ENCODE data around the gene SEMA5B. TPM values are rescaled to one million over a fixed set of nuclear protein-coding genes. Genes with fewer than 3 reads are reported as not detected.

Gene SEMA5B
- polyA plus RNA-seq, 1 donor from 2014 or later = 7.0 TPM

- Histone ChIP-seq H2AFZ (ENCODE audit: low read depth, low read length) (no peak overlapping the region), H4K20me1 (ENCODE audit: insufficient read depth) (no peaks in the 10 kb centered on the region), H3K27ac (ENCODE audit: low read length) (no peak overlapping the region), H3K27me3 (ENCODE audit: insufficient read depth, low read depth, low read length) (no peaks in the 10 kb centered on the region), H3K79me2 (replicated peaks; ENCODE audit: insufficient read depth, low read length) (no peaks in the 10 kb centered on the region), H3K9ac (ENCODE audit: low read length) (no peak overlapping the region), H3K9me3 (ENCODE audit: low read length) (no peaks in the 10 kb centered on the region), H3K36me3 (ENCODE audit: insufficient read depth, low read length) (no peaks in the 10 kb centered on the region), H3K4me3 (ENCODE audit: low read length) (no peak overlapping the region), H3F3A (ENCODE audit: insufficient read depth, low read length, poor library complexity, severe bottlenecking) (no peaks in the 10 kb centered on the region), H3K4me2 (ENCODE audit: low read length) (no peak overlapping the region), H3K9me2 (ENCODE audit: insufficient read depth, low read length) (no peaks in the 10 kb centered on the region)
- TF ChIP-seq MXI1 (conservative IDR thresholded peaks at IDR 0.05; ENCODE audit: poor library complexity, severe bottlenecking) = no peak
Observed at GRCh38 chr3:122938783-122939425, 88.7 kb downstream of the SEMA5B start.

- no peaks in the 10 kb centered on the region for H3K36me3 ChIP-seq (ENCODE audit: insufficient read depth, low read length)
Observed at GRCh38 chr3:122937745-122938144, 89.8 kb downstream of the SEMA5B start.

GRCh38 chr3:122936986-122937385, 90.6 kb downstream of the SEMA5B start:
- H3K27ac ChIP-seq (ENCODE audit: low read length) = no peak overlapping the region
- H4K20me1 ChIP-seq (ENCODE audit: insufficient read depth) = no peaks in the 10 kb centered on the region
- H3K9ac ChIP-seq (ENCODE audit: low read length) = no peak overlapping the region
- H3K27me3 ChIP-seq (ENCODE audit: insufficient read depth, low read depth, low read length) = no peaks in the 10 kb centered on the region
- no peaks in the 10 kb centered on the region for H3F3A ChIP-seq (ENCODE audit: insufficient read depth, low read length, poor library complexity, severe bottlenecking)
- no peak for TF ChIP-seq EP300 (conservative IDR thresholded peaks at IDR 0.05; ENCODE audit: poor library complexity, severe bottlenecking)
- TF ChIP-seq RAD21 (conservative IDR thresholded peaks at IDR 0.05) = no peak
- no peak for TF ChIP-seq EZH2 (IDR thresholded peaks at IDR 0.05; ENCODE audit: borderline replicate concordance, insufficient read depth, low read length, poor library complexity, severe bottlenecking)
- no peak overlapping the region for H3K4me2 ChIP-seq (ENCODE audit: low read length)
- H3K9me3 ChIP-seq (ENCODE audit: low read length) = no peaks in the 10 kb centered on the region
- no peaks in the 10 kb centered on the region for H3K36me3 ChIP-seq (ENCODE audit: insufficient read depth, low read length)
- H2AFZ ChIP-seq (ENCODE audit: low read depth, low read length) = no peak overlapping the region
- no peaks in the 10 kb centered on the region for H3K9me2 ChIP-seq (ENCODE audit: insufficient read depth, low read length)
- H3K4me3 ChIP-seq (ENCODE audit: low read length) = no peak overlapping the region
- no peaks in the 10 kb centered on the region for H3K79me2 ChIP-seq (replicated peaks; ENCODE audit: insufficient read depth, low read length)

More at GRCh38 chr3:122937745-122938144, 89.8 kb downstream of the SEMA5B start:
- H3K79me2 ChIP-seq (replicated peaks; ENCODE audit: insufficient read depth, low read length) = no peaks in the 10 kb centered on the region
- H3K9ac ChIP-seq (ENCODE audit: low read length) = no peak overlapping the region
- H3K9me2 ChIP-seq (ENCODE audit: insufficient read depth, low read length) = no peaks in the 10 kb centered on the region
- H3K4me3 ChIP-seq (ENCODE audit: low read length) = no peak overlapping the region
- no peak overlapping the region for H2AFZ ChIP-seq (ENCODE audit: low read depth, low read length)
- no peak overlapping the region for H3K4me2 ChIP-seq (ENCODE audit: low read length)
- H3K27me3 ChIP-seq (ENCODE audit: insufficient read depth, low read depth, low read length) = no peaks in the 10 kb centered on the region
- no peaks in the 10 kb centered on the region for H3F3A ChIP-seq (ENCODE audit: insufficient read depth, low read length, poor library complexity, severe bottlenecking)
- H3K27ac ChIP-seq (ENCODE audit: low read length) = no peak overlapping the region
- no peaks in the 10 kb centered on the region for H4K20me1 ChIP-seq (ENCODE audit: insufficient read depth)
- TF ChIP-seq EP300 (conservative IDR thresholded peaks at IDR 0.05; ENCODE audit: poor library complexity, severe bottlenecking) = no peak
- no peak for TF ChIP-seq POLR2AphosphoS5 (IDR thresholded peaks at IDR 0.05)
- H3K9me3 ChIP-seq (ENCODE audit: low read length) = no peaks in the 10 kb centered on the region

- H3K9me3 ChIP-seq (ENCODE audit: low read length) = no peaks in the 10 kb centered on the region
- no peak overlapping the region for H3K27ac ChIP-seq (ENCODE audit: low read length)
- no peaks in the 10 kb centered on the region for H3K36me3 ChIP-seq (ENCODE audit: insufficient read depth, low read length)
- H3K79me2 ChIP-seq (replicated peaks; ENCODE audit: insufficient read depth, low read length) = no peaks in the 10 kb centered on the region
- H3F3A ChIP-seq (ENCODE audit: insufficient read depth, low read length, poor library complexity, severe bottlenecking) = no peaks in the 10 kb centered on the region
- H2AFZ ChIP-seq (ENCODE audit: low read depth, low read length) = no peak overlapping the region
- no peak overlapping the region for H3K4me3 ChIP-seq (ENCODE audit: low read length)
- no peaks in the 10 kb centered on the region for H3K9me2 ChIP-seq (ENCODE audit: insufficient read depth, low read length)
- H3K4me2 ChIP-seq (ENCODE audit: low read length) = no peak overlapping the region
- no peak overlapping the region for H3K9ac ChIP-seq (ENCODE audit: low read length)
- no peaks in the 10 kb centered on the region for H3K27me3 ChIP-seq (ENCODE audit: insufficient read depth, low read depth, low read length)
- TF ChIP-seq MXI1 (conservative IDR thresholded peaks at IDR 0.05; ENCODE audit: poor library complexity, severe bottlenecking) (no peak), EP300 (conservative IDR thresholded peaks at IDR 0.05; ENCODE audit: poor library complexity, severe bottlenecking) (no peak), EZH2 (IDR thresholded peaks at IDR 0.05; ENCODE audit: borderline replicate concordance, insufficient read depth, low read length, poor library complexity, severe bottlenecking) (no peak), RAD21 (conservative IDR thresholded peaks at IDR 0.05) (no peak)
- no peaks in the 10 kb centered on the region for H4K20me1 ChIP-seq (ENCODE audit: insufficient read depth)
Observed at GRCh38 chr3:122936335-122936734, 91.2 kb downstream of the SEMA5B start.
